ENCODE data around the gene POLR3B. TPM values are rescaled to one million over a fixed set of nuclear protein-coding genes. Genes with fewer than 3 reads are reported as not detected.

The POLR3B gene
- total and polyA plus RNA-seq, 2 donors (not counting 1 experiment from before 2014, with no cell fraction given) = 9.9 to 13.6 TPM

- DNase-seq (ENCODE audit: low read depth in 2 of 2) = no peak
- Histone ChIP-seq H3K4me3 (replicated peaks in 1 of 4; ENCODE audit: control extremely low read depth in 1 of 4, insufficient read depth in 1 of 4, low read depth in 3 of 4, low read length in 4 of 4) (no peak overlapping the region), H3K9ac (ENCODE audit: insufficient read depth, low read length) (no peak overlapping the region), H3K27ac (ENCODE audit: insufficient read depth, low read length) (no peak overlapping the region), H3K79me2 (ENCODE audit: control insufficient read depth, insufficient read depth, low read length) (no peaks in the 10 kb centered on the region), H3K9me3 (ENCODE audit: control insufficient read depth, insufficient read depth, low read depth, low read length) (no peaks in the 10 kb centered on the region), H3K4me2 (ENCODE audit: extremely low read depth, insufficient read depth, low read length) (no peak overlapping the region), H3K27me3 (ENCODE audit: control insufficient read depth, insufficient read depth, low read length) (no peaks in the 10 kb centered on the region), H3K4me1 (ENCODE audit: control insufficient read depth, extremely low read depth, insufficient read depth, low read length) (no peaks in the 10 kb centered on the region), H3K36me3 (ENCODE audit: control insufficient read depth, insufficient read depth, low read length) (peaks cover 2% of the 10 kb centered on the region), H2AFZ (ENCODE audit: low read length) (no peak overlapping the region), H4K20me1 (ENCODE audit: control insufficient read depth, extremely low read depth, insufficient read depth, low read length) (no peaks in the 10 kb centered on the region)
- TF ChIP-seq CTCF (conservative IDR thresholded peaks at IDR 0.05 in 1 of 2, IDR thresholded peaks at IDR 0.05 in 1 of 2; ENCODE audit: low read depth in 1 of 2, low read length in 2 of 2) (no peak), EZH2 (IDR thresholded peaks at IDR 0.05; ENCODE audit: low read length, missing control alignments) (no peak)
Measured at GRCh38 chr12:106429636-106430035, 72.1 kb downstream of the POLR3B start.

GRCh38 chr12:106431839-106432411 is 74.4 kb downstream of the POLR3B start:
- Histone ChIP-seq H3K4me1 (ENCODE audit: control insufficient read depth, extremely low read depth, insufficient read depth, low read length) (no peaks in the 10 kb centered on the region), H3K4me2 (ENCODE audit: extremely low read depth, insufficient read depth, low read length) (no peak overlapping the region), H3K27me3 (ENCODE audit: control insufficient read depth, insufficient read depth, low read length) (no peaks in the 10 kb centered on the region), H3K9me3 (ENCODE audit: control insufficient read depth, insufficient read depth, low read depth, low read length) (no peaks in the 10 kb centered on the region), H3K9ac (ENCODE audit: insufficient read depth, low read length) (no peak overlapping the region), H3K79me2 (ENCODE audit: control insufficient read depth, insufficient read depth, low read length) (no peaks in the 10 kb centered on the region), H3K27ac (ENCODE audit: insufficient read depth, low read length) (no peak overlapping the region), H3K36me3 (ENCODE audit: control insufficient read depth, insufficient read depth, low read length) (peaks cover 4% of the 10 kb centered on the region), H4K20me1 (ENCODE audit: control insufficient read depth, extremely low read depth, insufficient read depth, low read length) (no peaks in the 10 kb centered on the region), H2AFZ (ENCODE audit: low read length) (no peak overlapping the region), H3K4me3 (replicated peaks in 1 of 4; ENCODE audit: control extremely low read depth in 1 of 4, insufficient read depth in 1 of 4, low read depth in 3 of 4, low read length in 4 of 4) (no peak overlapping the region)
- TF ChIP-seq CTCF (conservative IDR thresholded peaks at IDR 0.05 in 1 of 2, IDR thresholded peaks at IDR 0.05 in 1 of 2; ENCODE audit: low read depth in 1 of 2, low read length in 2 of 2) = no peak
- TF ChIP-seq EZH2 (IDR thresholded peaks at IDR 0.05; ENCODE audit: low read length, missing control alignments) = no peak
- peak; percentile 15 to 25 for DNase-seq (ENCODE audit: low read depth in 2 of 2)

GRCh38 chr12:106433055-106433454 is 75.5 kb downstream of the POLR3B start:
- Histone ChIP-seq H4K20me1 (ENCODE audit: control insufficient read depth, extremely low read depth, insufficient read depth, low read length) (no peaks in the 10 kb centered on the region), H3K9me3 (ENCODE audit: control insufficient read depth, insufficient read depth, low read depth, low read length) (no peaks in the 10 kb centered on the region), H3K27me3 (ENCODE audit: control insufficient read depth, insufficient read depth, low read length) (no peaks in the 10 kb centered on the region), H3K4me3 (replicated peaks in 1 of 4; ENCODE audit: control extremely low read depth in 1 of 4, insufficient read depth in 1 of 4, low read depth in 3 of 4, low read length in 4 of 4) (no peak overlapping the region), H3K27ac (ENCODE audit: insufficient read depth, low read length) (no peak overlapping the region), H3K79me2 (ENCODE audit: control insufficient read depth, insufficient read depth, low read length) (no peaks in the 10 kb centered on the region), H2AFZ (ENCODE audit: low read length) (no peak overlapping the region), H3K9ac (ENCODE audit: insufficient read depth, low read length) (no peak overlapping the region), H3K4me2 (ENCODE audit: extremely low read depth, insufficient read depth, low read length) (no peak overlapping the region), H3K4me1 (ENCODE audit: control insufficient read depth, extremely low read depth, insufficient read depth, low read length) (no peaks in the 10 kb centered on the region), H3K36me3 (ENCODE audit: control insufficient read depth, insufficient read depth, low read length) (peaks cover 4% of the 10 kb centered on the region)
- TF ChIP-seq EZH2 (IDR thresholded peaks at IDR 0.05; ENCODE audit: low read length, missing control alignments) (no peak), CTCF (conservative IDR thresholded peaks at IDR 0.05 in 1 of 2, IDR thresholded peaks at IDR 0.05 in 1 of 2; ENCODE audit: low read depth in 1 of 2, low read length in 2 of 2) (no peak)
- DNase-seq (ENCODE audit: low read depth in 2 of 2) = no peak
